Ascending aorta (tissue), 2 donors: ENCODE results near the gene ZBTB49. TPM values are rescaled to one million over a fixed set of nuclear protein-coding genes. Genes with fewer than 3 reads are reported as not detected.

ENCODE experiments used
- DNase-seq, 2 donors: peaks; one replicate each; pipeline ENCODE4 v3.0.0-alpha.2; 2019; ENCODE audit warnings: low spot score in 2 of 2
- H3K27ac ChIP-seq, 2 donors: fragments of 200-600 bp; sonication (generic); one replicate each; pipeline ENCODE4 v1.5.1; 2016 to 2017; ENCODE audit warnings: mild to moderate bottlenecking in 1 of 2
- H3K27me3 ChIP-seq: fragments of 200-600 bp; sonication (generic); one replicate; pipeline ENCODE4 v1.5.1; 2017
- H3K36me3 ChIP-seq, 2 donors: fragments of 200-600 bp; sonication (generic); one replicate each; pipeline ENCODE4 v1.5.1; 2016
- H3K4me1 ChIP-seq, 2 donors: fragments of 200-600 bp; sonication (generic); one replicate each; pipeline ENCODE4 v1.5.1; 2016 to 2017; ENCODE audit warnings: mild to moderate bottlenecking in 1 of 2
- H3K4me3 ChIP-seq, 2 donors: fragments of 200-600 bp; sonication (generic); one replicate each; pipeline ENCODE4 v1.5.1; 2016 to 2017; ENCODE audit warnings: mild to moderate bottlenecking in 1 of 2
- H3K9me3 ChIP-seq, 2 donors: fragments of 200-600 bp; sonication (generic); one replicate each; pipeline ENCODE4 v1.5.1; 2016
- intact Hi-C: fragments of 100-400 bp; cut with DNase I; formaldehyde crosslinking; loops from one replicate; pipeline ENCODE4 v1.15.1; 2023
- total RNA-seq: library from RNA; depleted of rRNA; stranded (reverse); fragments of >200 nt; gene quantifications from one replicate; pipeline ENCODE4 v1.1.0, GENCODE V29; 2016
- TF ChIP-seq, protein P1 (sequence below), 3 experiments: fragments of 200-600 bp in 2 of 3; fragments of 450-650 bp in 1 of 3; sonication (generic) in 2 of 3; IDR thresholded peaks; one replicate each; pipeline ENCODE4 v1.5.1; 2016 to 2019; ENCODE audit warnings: antibody characterized with exemption in 3 of 3, mild to moderate bottlenecking in 1 of 3, moderate library complexity in 1 of 3

ZBTB49 gene
- total RNA-seq, 1 donor from 2014 or later, result not detected

GRCh38 chr4:4308800-4309441 is 18.9 kb downstream of the ZBTB49 start:
- no peaks in the 10 kb centered on the region for H3K27me3 ChIP-seq
- DNase-seq, result no peak

GRCh38 chr4:4311193-4311592 is 21.1 kb downstream of the ZBTB49 start:
- intact Hi-C loops, result no loop called here
- TF ChIP-seq, protein P1, sequence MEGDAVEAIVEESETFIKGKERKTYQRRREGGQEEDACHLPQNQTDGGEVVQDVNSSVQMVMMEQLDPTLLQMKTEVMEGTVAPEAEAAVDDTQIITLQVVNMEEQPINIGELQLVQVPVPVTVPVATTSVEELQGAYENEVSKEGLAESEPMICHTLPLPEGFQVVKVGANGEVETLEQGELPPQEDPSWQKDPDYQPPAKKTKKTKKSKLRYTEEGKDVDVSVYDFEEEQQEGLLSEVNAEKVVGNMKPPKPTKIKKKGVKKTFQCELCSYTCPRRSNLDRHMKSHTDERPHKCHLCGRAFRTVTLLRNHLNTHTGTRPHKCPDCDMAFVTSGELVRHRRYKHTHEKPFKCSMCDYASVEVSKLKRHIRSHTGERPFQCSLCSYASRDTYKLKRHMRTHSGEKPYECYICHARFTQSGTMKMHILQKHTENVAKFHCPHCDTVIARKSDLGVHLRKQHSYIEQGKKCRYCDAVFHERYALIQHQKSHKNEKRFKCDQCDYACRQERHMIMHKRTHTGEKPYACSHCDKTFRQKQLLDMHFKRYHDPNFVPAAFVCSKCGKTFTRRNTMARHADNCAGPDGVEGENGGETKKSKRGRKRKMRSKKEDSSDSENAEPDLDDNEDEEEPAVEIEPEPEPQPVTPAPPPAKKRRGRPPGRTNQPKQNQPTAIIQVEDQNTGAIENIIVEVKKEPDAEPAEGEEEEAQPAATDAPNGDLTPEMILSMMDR (IDR thresholded peaks at IDR 0.05), result no peak
- H3K27me3 ChIP-seq, result no peaks in the 10 kb centered on the region
- H3K36me3 ChIP-seq, result peaks cover 31 to 56% of the 10 kb centered on the region in 2 donors
- no peak for DNase-seq
- H3K9me3 ChIP-seq, result no peaks in the 10 kb centered on the region
- no peak overlapping the region for H3K27ac ChIP-seq
- no peak overlapping the region for H3K4me3 ChIP-seq
- no peaks in the 10 kb centered on the region for H3K4me1 ChIP-seq

More at GRCh38 chr4:4308800-4309441, 18.9 kb downstream of the ZBTB49 start:
- H3K9me3 ChIP-seq, result no peaks in the 10 kb centered on the region
- H3K4me1 ChIP-seq, result no peaks in the 10 kb centered on the region
- intact Hi-C loops, result no loop called here
- H3K4me3 ChIP-seq, result no peak overlapping the region
- peaks cover 20 to 43% of the 10 kb centered on the region in 2 donors for H3K36me3 ChIP-seq
- TF ChIP-seq, protein P1 (IDR thresholded peaks at IDR 0.05), result no peak
- no peak overlapping the region for H3K27ac ChIP-seq

GRCh38 chr4:4315461-4316149 is 25.6 kb downstream of the ZBTB49 start:
- Histone ChIP-seq H3K4me1 (no peaks in the 10 kb centered on the region), H3K27ac (no peak overlapping the region), H3K9me3 (no peaks in the 10 kb centered on the region), H3K4me3 (no peak overlapping the region), H3K36me3 (peaks cover 24 to 69% of the 10 kb centered on the region in 2 donors), H3K27me3 (no peaks in the 10 kb centered on the region)
- TF ChIP-seq, protein P1 (IDR thresholded peaks at IDR 0.05), result no peak
- no peak for DNase-seq
- intact Hi-C loops, result no loop called here

DNA sequence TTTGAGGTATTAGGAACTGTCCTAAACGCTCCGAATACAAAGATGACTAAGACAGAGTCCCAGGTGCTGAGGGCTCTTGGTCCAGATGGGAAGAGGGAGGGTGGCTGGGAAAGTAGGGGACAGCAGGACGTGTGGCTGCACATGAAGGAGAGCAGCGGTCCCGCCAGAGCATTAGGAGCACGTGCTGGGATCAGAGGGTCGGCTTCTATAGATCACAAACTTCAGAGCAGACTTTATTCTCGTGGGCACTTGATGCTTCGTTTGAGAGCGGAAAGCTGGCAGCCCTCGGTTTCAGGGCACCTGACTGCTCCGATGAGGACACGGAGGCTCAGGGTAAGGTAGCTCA is 26.1 kb downstream of the ZBTB49 start:
- intact Hi-C loops, result no loop called here
- Histone ChIP-seq H3K9me3 (no peaks in the 10 kb centered on the region), H3K27ac (no peak overlapping the region), H3K4me1 (no peaks in the 10 kb centered on the region), H3K4me3 (no peak overlapping the region), H3K27me3 (no peaks in the 10 kb centered on the region), H3K36me3 (peaks cover 30 to 74% of the 10 kb centered on the region in 2 donors)
- TF ChIP-seq, protein P1 (IDR thresholded peaks at IDR 0.05), result no peak
- DNase-seq, result no peak

DNA sequence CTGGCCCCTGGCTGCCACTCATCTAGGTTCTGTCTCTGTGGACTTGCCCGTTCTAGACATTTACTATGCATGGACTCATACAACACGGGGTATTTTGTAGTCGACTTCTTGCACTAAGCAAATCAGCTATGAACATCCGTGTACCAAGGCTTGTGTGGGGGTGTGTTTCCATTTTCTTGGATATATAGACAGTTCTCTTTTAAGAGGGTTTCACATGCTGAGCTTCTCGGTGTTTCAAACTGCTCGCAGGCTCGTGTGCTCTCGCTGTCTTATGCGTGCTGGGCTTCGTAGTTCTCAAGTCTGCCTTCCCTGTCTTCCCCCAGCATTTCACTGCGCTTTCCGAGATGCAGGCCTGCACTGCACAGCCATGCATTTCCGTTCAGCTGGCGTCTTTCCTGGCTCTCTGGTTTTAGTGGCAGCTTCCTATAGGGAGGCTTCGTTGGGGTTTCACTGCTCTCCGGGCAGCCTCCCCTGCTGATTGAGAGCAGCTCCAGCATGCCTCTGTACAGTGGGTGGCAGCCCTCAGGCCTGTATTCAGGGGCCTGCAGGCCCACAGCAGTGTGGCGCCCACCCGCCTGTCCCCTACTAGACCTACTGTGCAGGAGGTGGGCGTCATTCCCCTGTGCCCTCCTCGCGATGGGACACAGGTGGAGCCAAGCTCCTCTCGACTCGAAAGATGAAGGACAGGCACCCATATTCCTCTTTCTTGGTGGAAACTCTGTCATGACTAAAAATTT is 27.6 kb downstream of the ZBTB49 start:
- H3K4me3 ChIP-seq, result no peak overlapping the region
- TF ChIP-seq, protein P1 (IDR thresholded peaks at IDR 0.05), result no peak
- no peaks in the 10 kb centered on the region for H3K9me3 ChIP-seq
- DNase-seq, result no peak
- H3K27ac ChIP-seq, result no peak overlapping the region
- H3K27me3 ChIP-seq, result no peaks in the 10 kb centered on the region
- H3K4me1 ChIP-seq, result no peaks in the 10 kb centered on the region
- intact Hi-C loops, result no loop called here
- H3K36me3 ChIP-seq, result peaks cover 35 to 84% of the 10 kb centered on the region in 2 donors
